ENCODE results near the gene PNLIPRP3. TPM values are rescaled to one million over a fixed set of nuclear protein-coding genes. Genes with fewer than 3 reads are reported as not detected.
A peak's percentile ranks its signal among the peaks of the same experiment; 100 is the strongest.
"Not testable (repeated sequence)": the region's sequence is repeated elsewhere in the genome, so short reads cannot be mapped to it uniquely, and the experiment has no call there.

PNLIPRP3 gene
- total RNA-seq = 0.56 and 0.99 TPM in 2 replicates
- 0.14 TPM for polyA plus RNA-seq (2012)

GRCh38 chr10:116427671-116428070 lies at the start of gene PNLIPRP3:
Gene PNLIPRP3, plus strand, starts transcription at chr10:116427847. Its CDS starts 166 bp downstream, at chr10:116428013.
- no peak for DNase-seq (ENCODE audit: low read depth)

- no peak for DNase-seq (ENCODE audit: low read depth)
Measured at GRCh38 chr10:116382290-116382689, 45.4 kb upstream of the PNLIPRP3 start.

GRCh38 chr10:116385311-116385710 lies 42.3 kb upstream of the PNLIPRP3 start:
- no peak for DNase-seq (ENCODE audit: low read depth)

- DNase-seq (ENCODE audit: low read depth) = peak; percentile 72
Measured at GRCh38 chr10:116385994-116386809, 41.4 kb upstream of the PNLIPRP3 start.

GRCh38 chr10:116393246-116393831 lies 34.3 kb upstream of the PNLIPRP3 start:
- DNase-seq (ENCODE audit: low read depth) = not testable (repeated sequence)

- no peak for DNase-seq (ENCODE audit: low read depth)
Measured at GRCh38 chr10:116395223-116395985, 32.2 kb upstream of the PNLIPRP3 start.

GRCh38 chr10:116398224-116398623 lies 29.4 kb upstream of the PNLIPRP3 start:
- DNase-seq (ENCODE audit: low read depth) = peak; percentile 37

GRCh38 chr10:116402858-116403257 lies 24.8 kb upstream of the PNLIPRP3 start:
- DNase-seq (ENCODE audit: low read depth) = no peak

- peak; percentile 20 for DNase-seq (ENCODE audit: low read depth)
Measured at GRCh38 chr10:116403740-116404250, 23.9 kb upstream of the PNLIPRP3 start.

- peak; percentile 9 for DNase-seq (ENCODE audit: low read depth)
Measured at GRCh38 chr10:116408719-116409118, 18.9 kb upstream of the PNLIPRP3 start.

- DNase-seq (ENCODE audit: low read depth) = no peak
Measured at GRCh38 chr10:116410351-116410750, 17.3 kb upstream of the PNLIPRP3 start.

- no peak for DNase-seq (ENCODE audit: low read depth)
Measured at GRCh38 chr10:116417821-116418220, 9.8 kb upstream of the PNLIPRP3 start.

- DNase-seq (ENCODE audit: low read depth) = peak; percentile 48
Measured at GRCh38 chr10:116418389-116418788, 9.3 kb upstream of the PNLIPRP3 start.

GRCh38 chr10:116421815-116422214 lies 5.8 kb upstream of the PNLIPRP3 start:
- no peak for DNase-seq (ENCODE audit: low read depth)

GRCh38 chr10:116429288-116429977 lies 1.8 kb downstream of the PNLIPRP3 start:
- no peak for DNase-seq (ENCODE audit: low read depth)

GRCh38 chr10:116430288-116430687 lies 2.6 kb downstream of the PNLIPRP3 start:
- DNase-seq (ENCODE audit: low read depth) = no peak

- no peak for DNase-seq (ENCODE audit: low read depth)
Measured at GRCh38 chr10:116431598-116431997, 4.0 kb downstream of the PNLIPRP3 start.

GRCh38 chr10:116437076-116437692 lies 9.5 kb downstream of the PNLIPRP3 start:
- DNase-seq (ENCODE audit: low read depth) = no peak

GRCh38 chr10:116440330-116441030 lies 12.8 kb downstream of the PNLIPRP3 start:
- DNase-seq (ENCODE audit: low read depth) = no peak
